HG02678 (cell line): ENCODE results near the gene RAD51AP2.
"Not testable (repeated sequence)": the region's sequence is repeated elsewhere in the genome, so short reads cannot be mapped to it uniquely, and the experiment has no call there.

Experiments used
- ATAC-seq: cut with Tn5 transposase; IDR thresholded peaks from one replicate; pipeline ENCODE4 v1.9.1; 2021; ENCODE audit warnings: mild to moderate bottlenecking, moderate library complexity; ENCODE audit not compliant: unreplicated experiment

The RAD51AP2 gene

DNA sequence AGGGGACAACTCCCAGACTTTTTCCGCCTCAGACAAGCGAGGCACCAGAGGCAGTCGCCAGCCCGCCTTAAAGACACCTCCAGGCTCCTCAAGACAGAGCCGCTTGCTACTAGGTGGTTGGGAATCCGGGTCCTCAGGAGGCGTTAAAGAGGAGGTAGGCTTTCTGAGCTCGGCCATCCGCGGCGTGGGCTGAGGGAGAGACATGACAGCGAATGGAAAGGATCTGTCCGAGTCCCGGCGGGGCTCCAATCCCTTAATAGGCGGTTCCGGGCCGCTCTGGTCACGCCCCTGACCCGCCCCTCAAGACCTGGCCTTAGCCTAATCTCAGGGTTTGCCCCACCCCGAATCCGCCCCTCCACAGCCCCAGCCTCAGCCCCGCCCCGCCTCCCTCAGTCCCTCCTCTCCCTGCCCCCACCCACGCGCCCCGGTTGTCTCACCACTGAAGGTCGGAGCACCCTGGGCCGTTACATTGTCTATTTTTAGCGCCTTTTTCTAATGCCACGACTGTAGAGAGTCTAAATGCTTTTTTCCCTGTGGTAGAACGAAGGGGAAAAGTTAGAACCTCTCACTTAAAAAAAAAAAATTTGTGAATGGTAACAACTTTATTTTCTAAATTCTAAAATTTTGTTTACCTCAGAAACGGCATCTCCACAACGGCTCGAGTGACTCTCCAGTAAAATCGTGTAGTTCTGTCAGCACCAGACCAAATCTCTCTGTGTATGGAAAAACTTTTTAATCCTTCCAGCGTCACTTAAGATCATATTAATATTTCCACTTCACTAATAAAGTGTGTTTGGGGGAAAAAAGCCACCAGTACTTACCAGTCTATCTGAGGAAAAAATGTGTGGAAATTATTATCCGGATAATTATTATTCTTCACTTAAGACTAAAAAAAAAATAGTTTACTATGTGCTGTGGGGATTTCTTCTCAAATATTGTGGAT is at the start of gene RAD51AP2:
Gene RAD51AP2 (minus strand): TSS at position 229 of the 943 bp plus-strand sequence. CDS start 25 bp downstream, at position 204.
- peak; percentile 89 for ATAC-seq

- ATAC-seq, result not testable (repeated sequence)
Measured at GRCh38 chr2:17565726-17566125, 47.5 kb upstream of the RAD51AP2 start.

DNA sequence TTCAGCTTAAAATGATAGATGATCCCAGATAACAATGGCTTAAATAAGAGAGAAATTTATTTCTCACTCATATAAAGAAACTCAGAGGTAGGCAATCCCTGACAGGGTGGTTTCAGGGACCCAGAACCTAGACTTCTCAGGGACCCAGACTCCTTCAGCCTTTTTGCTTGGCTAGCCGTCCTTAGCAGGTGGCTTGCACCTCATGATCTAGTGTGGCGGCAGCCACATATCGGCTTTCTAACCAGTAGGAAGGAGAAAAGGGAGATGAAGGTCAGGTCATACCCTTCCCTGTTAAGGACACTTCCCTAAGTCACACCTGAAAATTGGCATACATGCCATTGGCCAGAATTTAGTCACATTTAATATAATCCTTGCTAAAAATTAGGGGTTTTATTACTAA is 40.6 kb upstream of the RAD51AP2 start:
- ATAC-seq, result no peak

GRCh38 chr2:17558053-17558452 is 39.8 kb upstream of the RAD51AP2 start:
- no peak for ATAC-seq

DNA sequence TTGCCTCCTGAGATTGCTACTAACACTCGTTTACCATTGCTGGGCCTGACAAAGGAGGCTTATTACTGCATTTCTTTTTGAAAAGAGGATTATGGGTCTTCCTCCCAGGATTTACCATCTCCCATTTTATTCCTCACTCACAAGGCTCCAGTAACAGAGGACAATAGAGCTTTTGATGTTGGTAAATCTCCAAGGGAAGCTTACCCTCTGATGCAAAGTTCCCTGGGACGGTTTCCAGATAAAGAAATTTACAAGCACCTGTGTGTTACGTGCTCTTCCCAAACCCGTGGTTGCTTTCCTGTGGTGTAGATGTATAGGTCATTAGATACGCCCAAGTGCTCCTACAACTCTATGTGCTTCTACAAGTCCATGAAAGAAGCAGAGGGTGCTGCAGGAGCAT is 39.4 kb upstream of the RAD51AP2 start:
- ATAC-seq, result no peak

GRCh38 chr2:17555150-17555549 is 36.9 kb upstream of the RAD51AP2 start:
- no peak for ATAC-seq

- ATAC-seq, result no peak
Measured at GRCh38 chr2:17550907-17551306, 32.7 kb upstream of the RAD51AP2 start.

DNA sequence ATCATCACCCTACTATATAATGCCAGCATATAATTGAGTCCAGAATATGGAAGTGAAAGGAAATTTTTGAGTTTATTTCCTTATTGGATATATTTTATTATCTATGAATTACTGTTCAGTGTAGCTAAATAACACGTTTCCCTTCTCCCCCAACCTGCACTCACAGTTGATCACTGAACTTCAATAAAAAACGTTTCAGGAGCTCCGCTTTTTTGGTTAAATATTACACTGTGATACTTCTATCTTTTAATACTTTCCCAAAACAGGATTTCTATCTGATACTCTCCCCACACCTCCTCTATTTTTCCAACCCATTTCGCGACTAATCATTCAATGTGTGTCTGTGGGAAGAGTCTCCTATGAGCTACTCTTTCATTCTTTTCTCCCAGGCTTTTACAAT is 29.5 kb upstream of the RAD51AP2 start:
- ATAC-seq, result no peak

GRCh38 chr2:17547237-17547636 is 29.0 kb upstream of the RAD51AP2 start:
- no peak for ATAC-seq

DNA sequence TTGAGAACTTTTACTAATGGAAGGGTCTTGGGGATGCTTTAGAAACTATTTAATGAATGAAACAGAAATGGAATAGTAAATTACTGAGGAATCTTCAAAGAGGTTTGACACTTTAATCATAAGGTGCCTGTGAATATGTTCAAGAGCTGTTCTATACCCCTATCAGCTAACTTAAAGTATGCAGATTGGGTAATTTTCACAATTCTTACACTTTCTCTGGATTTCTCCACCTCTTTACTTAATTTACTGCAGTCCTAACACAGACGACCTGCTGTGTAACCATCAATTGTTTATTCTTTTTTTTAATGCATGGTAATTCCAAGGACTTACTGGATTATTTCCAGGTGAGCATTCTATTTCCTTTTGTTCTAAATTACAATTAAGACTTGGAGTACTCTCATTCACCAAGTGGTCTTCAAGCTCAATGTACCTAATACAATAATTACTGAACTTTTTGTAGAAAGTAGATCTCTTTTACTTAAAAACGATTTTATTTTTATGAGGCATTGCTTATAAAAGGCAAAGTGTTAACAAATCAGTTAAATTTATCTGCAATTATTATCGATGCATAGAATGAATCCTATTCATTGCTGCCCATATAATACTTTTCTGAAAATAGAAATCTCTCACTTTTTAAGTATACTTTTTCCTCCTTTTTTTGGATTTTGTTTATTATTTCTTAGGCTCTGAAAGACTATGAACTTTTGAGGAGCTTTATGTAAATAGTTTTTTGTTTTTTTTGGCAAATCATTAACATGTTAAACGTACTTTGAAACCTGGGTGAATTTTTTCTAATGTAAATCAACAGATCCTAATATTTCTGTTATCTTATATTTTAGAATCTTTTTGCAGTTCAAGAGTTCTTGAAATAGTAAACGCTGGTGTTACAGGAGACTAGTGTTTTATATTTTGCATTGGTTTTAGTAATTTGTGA is 27.7 kb upstream of the RAD51AP2 start:
- ATAC-seq, result no peak

DNA sequence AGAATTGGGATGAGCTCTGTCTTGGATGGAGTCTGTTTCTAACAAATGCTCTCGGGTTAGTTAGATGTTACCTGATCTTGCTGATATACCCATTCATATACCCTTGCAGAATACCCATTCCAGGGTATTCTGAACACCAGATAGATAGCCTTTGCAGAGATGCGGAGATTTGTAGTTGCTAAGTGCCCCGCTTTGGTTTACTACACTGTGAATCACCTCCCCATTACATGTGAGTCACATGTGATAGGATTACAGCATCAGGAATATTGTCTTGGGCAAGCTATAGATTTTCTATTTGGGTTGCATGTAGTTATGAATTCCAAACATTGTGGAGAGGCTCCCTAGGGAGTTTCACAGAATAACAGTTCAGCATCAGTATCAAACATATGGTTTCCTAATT is 26.0 kb upstream of the RAD51AP2 start:
- no peak for ATAC-seq

DNA sequence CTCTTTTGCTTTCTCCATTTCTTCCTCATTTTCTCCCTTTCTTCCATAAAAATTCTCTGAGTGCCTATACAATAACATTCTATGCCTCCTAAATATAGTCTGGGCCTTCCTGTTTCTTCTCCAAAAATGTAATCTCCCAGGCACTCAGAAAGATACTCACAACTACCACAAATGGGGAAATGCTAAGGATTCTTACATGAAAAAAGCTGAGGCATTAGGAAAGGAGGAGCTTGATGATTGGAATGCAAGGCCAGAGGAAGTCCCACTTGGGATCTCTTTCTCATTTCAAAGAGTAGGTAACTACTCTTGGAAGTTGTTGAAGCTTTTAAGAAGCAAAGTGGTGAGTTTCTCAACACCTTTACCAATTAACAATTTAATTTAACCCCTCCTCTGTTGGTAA is 25.6 kb upstream of the RAD51AP2 start:
- no peak for ATAC-seq

DNA sequence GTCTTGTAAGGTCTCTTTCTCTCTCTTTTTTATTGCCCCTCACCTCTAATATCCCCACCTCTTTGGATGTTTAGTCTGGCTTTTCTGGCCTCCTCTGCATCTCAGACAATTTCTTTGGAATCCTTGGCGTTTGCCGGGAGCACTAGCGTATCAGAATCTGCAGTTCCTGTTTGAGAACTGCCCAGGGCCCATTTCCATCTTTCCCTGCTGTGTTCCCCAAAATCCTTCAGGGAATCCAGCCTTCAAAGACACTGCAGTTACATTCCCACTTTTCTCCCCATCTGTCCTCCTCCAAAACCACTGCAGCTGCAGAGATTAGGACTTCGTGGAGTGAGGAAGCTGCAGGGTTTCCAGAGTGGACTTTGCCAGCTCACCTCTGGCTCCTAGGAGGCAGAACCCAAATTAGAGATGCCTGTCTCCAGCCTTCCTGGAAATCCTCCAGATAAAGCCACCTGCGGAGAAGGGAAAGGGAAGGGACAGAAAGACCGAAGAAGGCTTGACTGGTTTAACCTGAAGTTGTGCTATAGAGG is 25.0 kb upstream of the RAD51AP2 start:
- no peak for ATAC-seq

GRCh38 chr2:17542471-17542870 is 24.2 kb upstream of the RAD51AP2 start:
- ATAC-seq, result no peak

- no peak for ATAC-seq
Measured at GRCh38 chr2:17541531-17541950, 23.3 kb upstream of the RAD51AP2 start.

DNA sequence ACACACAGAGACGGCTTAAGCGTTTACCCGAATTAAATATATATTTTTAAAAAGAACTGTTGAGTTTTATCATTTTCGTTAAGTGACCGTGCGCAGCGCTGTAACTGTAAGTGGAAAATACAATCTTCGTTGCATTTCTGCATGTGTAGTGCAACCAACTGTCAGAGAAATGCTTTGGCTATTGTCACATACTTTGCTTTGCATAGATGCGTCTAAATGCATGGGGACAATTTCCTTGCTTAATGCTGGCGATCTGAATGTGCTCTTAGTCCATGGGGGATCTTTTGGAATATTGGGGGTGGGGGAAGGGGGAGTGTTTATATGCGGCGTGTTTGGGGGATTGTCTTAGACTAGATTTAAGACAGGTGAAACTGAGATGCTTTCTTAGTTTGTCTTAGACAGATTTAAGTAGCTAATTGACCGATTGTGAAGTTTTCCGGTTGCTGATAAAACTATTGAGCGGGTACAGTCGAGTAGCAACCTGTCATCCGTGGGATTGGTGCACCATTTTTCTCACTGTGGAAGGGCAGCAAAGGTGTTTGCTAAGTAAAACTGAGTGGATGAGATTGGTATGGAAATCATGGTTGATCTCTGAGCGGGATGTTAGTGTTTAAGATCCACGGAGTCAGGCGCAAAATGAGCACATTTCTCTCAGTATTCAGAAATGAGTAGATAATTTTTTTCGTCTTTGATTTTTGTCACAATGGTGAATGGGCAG is 22.7 kb upstream of the RAD51AP2 start:
- ATAC-seq, result no peak

- ATAC-seq, result no peak
Measured at GRCh38 chr2:17540093-17540812, 22.0 kb upstream of the RAD51AP2 start, which contains the start of gene VSNL1. Gene VSNL1, plus strand, starts transcription at chr2:17540696. Its CDS starts 51,379 bp downstream, at chr2:17592075.

DNA sequence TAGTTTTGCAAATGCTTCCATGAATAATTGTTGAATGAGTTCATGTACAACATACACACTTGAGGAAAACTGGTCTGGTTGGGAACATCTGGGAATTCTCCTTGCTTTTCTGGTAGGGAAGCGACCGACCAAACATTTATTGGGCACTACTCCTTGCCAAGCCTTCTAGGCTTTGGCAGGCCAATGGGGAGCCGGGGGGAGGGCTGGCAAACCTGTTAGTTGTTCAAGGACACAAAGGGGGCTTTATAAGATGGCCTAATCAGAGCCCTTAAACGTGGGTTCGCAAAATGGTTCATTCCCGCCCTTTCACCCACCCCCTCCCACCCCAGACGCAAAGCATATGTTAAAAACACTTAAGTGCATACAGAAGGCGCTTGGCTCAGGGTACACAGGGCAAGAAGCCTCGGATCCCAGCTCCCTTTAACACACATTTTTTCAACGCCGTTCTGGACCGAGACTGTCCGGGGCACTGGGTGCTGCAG is 21.4 kb upstream of the RAD51AP2 start:
- no peak for ATAC-seq

DNA sequence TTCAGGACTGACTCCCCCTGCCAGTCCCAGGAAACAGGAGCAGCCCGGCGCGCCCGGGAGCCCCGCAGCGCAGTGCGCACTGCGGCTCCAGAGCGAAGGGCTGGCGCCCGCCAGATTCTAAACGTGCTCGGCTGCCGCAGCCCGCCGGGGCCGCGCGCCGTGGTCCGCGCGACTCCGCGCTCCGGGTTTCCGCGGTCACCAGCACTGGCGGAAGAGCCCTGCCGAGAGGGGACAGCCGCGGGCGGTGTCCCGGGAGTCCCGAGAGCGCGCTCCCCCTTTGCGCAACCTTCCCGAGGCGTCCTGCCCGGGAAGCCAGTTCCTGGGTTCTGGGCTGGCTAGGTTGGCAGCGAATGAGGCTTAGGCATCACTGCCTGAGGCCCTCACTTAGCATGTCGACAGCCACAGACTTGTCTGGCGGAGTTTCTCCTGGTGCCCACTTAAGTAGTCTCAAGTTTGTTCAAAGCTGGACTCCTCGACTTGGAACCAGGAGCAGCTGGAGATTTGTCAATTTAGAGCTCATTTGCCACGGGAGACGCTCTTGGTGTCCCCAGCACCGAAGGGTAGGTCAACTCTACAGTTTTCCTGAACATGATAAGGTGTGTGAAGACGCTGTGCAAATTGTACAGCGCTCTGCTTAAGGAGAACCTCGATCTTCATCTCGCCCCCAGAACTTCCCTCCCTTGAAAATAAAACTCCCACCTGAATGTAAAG is 20.8 kb upstream of the RAD51AP2 start:
- ATAC-seq, result peak; percentile 62
